GM18907 (cell line): ENCODE data around the gene ANO1.

Source experiments
- ATAC-seq: cut with Tn5 transposase; IDR thresholded peaks from one replicate; pipeline ENCODE4 v1.9.1; 2021; ENCODE audit warnings: mild to moderate bottlenecking, moderate library complexity; ENCODE audit not compliant: unreplicated experiment

The ANO1 gene

DNA sequence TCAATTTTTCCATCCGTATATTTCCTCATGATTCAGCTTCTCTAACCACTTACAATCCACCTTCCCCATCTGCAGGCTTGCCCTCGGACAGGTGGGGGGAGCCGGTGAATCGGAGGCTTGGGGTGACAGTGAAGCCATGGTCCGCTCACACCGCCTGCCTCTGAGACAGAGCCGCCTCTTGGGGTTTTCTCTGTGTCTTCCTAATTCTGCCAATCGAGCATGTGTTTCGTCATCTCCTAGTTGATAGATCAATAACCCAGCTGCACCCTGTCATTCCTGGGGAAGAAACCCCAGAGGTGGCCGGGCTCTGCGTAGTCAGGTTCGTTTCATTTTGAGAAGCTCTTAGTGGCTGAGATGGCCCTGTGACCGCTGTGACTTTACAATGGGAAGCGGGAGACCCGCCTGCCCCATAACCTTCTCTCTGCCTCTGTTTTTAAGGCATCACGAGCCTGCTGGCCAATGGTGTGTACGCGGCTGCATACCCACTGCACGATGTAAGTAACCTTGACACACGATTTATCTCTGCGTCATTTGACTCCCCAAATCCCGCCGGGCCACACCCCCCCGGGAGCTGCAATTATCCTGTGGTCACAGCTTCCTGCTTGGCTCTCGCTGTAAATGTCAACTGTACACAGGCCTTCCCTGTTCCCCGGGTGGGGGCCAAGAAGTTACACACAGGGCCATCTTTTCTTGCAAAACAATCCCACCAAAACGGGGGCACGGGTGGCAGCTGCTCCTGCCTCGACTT is 33.3 kb downstream of the ANO1 start:
- no peak for ATAC-seq

DNA sequence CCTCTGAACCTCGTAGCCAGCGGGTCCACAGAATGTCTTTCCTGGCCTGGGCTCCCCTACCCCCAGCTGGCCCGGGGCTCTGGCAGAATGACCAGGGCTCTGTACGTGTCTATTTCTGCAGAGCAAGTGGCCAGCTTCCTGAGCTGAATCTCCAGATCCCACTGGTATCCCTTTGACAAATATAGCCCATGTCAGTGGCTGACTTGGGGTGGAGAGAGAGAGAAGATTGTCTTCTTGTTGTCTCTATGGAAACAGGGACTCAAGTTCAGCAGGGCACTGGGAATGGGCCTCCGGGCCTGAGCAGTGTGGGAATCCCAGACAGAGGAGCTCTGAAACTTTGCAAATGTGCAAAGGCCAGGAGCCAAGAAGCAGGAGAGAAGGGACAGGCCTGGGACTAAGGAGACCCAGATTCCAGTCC is 33.9 kb downstream of the ANO1 start:
- ATAC-seq, result no peak

DNA sequence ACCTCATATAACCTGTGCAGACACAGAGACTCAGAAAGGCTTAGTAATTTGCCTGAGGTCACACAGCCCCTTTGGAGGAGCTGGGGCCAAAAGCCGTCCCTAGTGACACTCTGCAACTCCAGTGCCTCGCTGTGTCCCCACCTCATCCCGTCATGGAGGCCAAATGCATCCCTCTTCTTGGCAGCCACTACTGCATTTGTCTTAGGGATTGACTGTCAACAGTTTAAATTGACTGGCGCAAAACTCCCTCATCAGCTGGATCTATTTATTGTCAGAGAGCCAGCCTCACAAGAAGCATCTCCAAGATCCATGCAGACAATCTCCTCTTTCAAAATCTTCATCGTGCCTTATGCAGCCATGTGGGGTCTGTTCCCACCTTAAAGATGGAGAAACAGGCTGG is 35.7 kb downstream of the ANO1 start:
- ATAC-seq, result no peak

DNA sequence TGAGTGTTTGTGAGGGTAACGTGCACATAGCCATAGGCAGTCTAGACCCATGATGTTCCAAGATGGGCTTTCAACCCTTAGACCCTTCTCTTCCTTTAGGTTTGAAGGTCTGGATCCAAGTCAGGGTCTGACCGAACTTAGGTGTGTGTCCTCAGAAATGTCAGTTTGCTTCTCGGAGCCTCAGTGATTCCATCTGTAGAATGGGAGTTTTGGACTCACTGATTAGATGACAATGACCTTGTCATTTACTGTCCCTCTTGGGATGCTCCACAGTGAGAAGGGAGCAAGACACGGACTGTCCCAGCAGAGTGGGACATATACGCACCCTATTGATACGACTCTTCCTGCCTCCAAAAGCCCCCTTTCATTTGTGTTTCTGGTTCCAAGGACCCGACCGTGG is 37.7 kb downstream of the ANO1 start:
- ATAC-seq, result no peak

DNA sequence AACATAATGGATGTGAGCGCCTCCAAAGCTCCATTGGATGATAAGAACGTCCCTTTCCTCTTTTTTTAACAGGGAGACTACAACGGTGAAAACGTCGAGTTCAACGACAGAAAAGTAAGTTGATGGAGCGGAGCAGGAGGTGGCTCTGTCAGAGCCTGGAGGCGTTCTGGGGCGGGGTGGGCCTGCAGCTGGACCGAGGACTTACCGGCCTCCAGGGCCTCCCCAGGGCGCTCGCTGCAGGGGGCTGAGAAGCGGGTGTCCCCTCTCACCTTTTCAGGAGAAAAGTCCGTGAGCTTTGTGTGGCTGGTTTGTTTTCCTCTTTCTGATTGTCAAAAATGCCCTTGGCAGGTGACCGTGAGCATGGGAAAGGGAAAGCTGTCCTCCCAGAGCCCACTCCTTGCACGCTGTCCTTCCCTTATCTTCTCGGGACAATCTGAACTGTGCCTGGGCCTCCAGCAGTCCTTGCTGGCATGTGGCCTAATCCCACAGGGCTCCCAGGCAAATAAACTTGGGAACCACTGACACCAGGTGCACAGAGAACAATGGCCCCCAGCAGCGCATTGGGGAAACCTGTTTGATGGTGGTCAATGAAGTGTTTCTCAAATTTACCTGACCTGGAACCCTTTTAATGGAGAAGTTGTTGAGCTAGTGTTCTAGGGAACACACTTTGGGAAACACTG is 38.4 kb downstream of the ANO1 start:
- ATAC-seq, result no peak

DNA sequence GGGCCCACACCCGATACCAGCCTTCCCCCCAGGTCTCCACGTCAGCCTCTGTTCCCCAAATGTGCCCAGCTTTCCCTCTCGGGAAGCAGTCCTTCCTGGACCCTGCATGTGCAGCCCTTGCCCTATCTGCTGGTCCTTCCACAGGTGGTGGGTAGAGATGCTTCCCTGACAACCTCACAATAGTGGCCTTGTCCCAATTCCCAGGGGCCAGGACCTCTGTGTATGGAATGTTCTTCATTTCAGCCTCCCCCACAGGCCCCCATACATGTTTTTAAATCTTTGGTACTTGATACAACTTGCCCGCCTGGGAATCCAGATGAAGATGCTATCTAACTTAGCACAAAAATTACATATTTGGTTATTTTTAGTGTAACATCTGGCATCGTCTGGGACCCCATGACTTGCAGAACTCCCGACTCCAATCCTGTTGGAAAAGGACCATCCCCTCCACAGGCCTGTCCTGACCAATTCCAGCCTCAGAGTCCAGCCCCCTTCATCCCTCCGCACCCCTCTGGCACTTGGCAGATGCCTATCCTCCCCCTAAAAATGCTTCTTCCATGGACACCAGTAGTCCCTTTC is 39.5 kb downstream of the ANO1 start:
- no peak for ATAC-seq

DNA sequence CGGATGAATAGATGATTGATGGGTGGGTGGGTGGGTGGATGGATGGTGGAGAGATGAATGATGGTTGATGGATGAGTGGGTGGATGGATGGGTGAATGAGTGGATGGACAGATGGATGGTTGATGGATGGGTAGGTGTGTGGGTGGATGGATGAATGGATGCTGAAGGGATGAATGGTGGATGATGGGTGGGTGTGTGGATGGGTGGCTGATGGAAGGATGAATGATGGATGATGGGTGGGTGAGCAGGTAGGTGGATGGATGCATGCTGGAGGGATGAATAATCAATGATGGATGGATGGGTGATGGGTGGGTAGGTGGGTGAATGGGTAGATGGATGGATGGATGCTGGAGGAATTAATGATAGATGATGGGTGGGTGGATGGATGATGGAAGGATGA is 40.5 kb downstream of the ANO1 start:
- no peak for ATAC-seq

DNA sequence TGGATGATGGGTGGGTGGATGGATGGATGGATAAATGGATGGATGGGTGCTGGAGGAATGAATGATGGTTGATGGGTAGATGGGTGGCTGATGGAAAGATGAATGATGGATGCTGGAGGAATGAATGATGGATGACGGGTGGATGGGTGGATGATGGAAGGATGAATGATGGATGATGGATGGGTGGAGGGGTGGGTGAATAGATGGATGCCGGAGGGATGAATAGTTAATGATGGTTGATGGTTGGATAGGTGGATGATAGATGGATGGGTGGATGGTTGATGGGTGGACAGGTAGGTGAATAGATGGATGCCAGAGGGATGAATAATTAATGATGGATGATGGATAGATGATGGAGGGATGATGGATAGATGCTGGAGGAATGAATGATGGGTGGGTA is 41.4 kb downstream of the ANO1 start:
- ATAC-seq, result no peak

DNA sequence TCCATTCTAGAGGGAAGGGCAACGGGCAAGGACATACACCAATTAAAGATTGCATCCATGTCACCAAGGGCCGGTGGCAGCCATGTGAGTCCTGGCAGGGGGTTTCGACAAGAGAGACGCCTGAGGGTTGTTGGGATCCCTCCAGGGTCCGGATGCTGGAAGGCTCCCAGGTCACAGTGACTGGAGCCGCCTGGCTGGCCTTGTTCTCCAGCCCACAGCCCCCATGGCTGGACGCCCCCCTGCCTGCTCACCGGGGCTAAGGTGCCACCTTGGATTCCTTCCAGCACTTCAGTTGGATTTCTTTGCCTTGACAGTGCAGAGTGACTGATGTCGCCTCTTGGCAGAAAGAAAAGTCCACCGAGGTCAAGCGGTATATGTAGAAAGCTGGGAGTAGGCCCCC is 42.6 kb downstream of the ANO1 start:
- no peak for ATAC-seq

DNA sequence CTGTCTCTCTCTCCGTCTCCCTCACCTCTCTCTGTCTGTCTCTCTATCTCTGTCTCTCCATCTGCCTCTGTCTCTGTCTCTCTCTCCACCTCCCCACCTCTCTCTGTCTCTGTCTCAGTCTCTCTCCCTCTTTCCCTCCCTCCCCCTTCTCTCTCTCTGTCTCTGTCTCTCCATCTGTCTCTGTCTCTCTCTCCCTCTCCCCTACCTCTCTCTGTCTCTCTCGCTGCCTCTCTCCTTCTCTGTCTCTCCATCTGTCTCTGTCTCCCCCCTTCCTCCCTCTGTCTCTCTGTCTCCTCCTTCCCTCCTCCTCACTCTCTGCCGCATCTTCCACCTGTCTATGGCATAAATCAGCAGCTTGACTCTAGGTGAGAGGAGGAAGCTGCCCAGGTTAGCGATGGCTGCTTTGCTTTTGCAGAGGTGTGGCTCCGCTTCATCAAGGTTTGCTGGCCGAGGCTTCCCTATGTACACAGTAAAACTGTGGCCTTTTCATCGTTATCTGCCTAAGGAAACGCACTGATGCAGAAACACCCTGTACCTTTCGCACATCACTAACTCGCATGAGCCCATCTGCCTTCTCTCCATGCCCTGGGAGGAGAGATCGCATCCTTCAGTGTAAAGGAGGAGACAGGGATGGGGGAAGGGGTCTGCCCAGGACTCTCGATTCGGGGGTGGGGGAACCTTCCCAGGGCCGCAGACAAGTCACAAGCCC is 44.5 kb downstream of the ANO1 start:
- no peak for ATAC-seq

DNA sequence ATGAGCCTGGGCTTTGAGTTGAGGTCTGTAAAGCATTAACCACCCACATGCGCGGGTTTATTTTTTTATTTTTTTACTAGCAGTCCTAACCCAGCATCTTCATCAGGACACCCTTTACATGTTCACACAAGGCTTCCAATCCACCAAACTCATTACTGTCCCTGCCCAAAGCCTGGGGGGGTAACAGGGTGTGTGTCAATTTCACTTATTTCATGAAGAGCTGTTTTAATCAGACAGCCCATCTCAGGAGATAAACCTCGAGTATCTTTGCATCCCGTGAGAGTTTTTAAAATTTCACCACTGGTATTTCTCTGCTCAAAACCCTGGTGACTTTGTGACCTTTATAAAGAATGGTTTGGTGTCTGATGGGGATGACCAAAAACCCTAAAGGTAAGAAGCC is 45.6 kb downstream of the ANO1 start:
- ATAC-seq, result no peak

DNA sequence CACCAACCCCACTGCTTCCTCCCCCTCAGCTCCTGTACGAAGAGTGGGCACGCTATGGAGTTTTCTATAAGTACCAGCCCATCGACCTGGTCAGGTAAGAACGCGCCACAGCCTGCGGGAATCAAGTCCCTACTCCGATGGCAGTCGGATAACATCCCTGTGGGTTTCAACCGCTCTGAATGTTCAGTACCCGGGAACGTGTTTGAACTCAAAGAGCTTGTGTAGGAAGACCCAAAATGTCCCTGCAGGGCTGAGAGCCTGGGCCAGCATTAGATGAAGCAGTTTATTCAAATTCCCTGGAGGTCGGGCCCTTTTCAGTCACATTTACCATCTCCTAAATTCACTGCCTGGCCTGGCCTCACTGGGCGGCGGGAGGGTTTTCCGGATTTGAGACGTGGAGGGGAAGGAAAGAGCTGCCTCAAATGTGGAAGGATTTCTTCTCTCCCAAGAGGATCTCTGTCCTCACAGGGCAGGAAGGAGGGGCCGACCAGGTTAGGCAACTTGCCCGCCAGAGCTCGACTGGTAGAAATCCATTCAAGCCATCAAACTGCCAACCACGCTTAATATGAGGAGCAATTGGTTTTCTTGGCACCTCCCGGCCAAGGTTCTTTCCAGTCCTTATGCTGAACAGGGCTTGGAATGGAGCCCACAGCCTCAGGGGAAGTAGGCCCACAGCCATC is 46.3 kb downstream of the ANO1 start:
- no peak for ATAC-seq

DNA sequence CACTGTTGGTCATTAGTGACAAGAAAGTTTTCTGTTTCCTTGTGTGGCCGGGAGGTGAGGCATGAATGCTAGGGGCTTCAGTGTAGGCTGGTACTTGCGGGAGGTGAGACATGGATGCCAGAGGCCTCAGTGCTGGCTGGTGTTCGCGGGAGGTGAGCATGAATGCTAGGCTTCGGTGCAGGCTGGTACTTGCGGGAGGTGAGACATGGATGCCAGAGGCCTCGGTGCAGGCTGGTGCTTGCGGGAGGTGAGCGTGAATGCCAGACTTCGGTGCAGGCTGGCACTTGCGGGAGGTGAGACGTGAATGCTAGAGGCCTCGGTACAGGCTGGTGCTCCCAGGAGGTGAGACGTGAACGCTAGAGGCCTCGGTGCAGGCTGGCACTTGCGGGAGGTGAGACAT is 48.4 kb downstream of the ANO1 start:
- ATAC-seq, result no peak

DNA sequence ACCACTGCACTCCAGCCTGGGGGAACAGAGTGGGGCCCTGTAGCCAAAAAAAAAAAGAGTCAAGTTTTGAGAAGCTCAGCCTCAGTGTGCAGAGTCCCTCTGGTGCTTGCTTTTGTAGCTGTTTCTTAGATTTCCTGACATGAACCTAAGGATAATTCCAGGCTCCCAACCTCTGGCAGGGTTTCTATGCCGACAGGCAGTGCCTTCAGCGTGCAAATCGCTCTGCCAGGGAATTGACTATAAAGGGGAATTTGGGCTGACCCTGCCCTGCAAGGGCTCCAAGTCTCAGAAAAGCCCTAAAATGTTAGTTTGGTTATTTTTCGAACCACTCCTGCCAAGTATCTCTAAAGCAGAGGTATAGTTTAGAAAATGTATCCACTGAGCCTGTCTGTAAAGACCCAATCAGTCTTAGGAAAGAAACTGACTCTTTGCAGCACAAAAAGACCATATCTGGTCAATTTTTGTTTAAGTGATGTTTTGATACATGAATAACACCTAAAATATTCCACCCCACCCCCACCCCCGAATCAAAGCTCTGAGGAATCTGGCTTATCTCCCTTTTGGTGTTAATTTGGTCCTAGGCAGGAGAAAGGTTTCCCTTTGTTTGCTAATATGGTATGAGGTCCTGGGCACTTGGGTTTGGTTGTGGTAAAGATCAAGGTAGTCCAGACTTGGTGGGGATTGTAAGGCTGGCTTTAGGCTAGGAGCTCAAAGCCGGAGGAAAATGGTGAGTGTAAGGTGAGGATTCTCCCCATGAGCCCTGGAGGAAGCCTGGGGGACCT is 49.7 kb downstream of the ANO1 start:
- no peak for ATAC-seq

DNA sequence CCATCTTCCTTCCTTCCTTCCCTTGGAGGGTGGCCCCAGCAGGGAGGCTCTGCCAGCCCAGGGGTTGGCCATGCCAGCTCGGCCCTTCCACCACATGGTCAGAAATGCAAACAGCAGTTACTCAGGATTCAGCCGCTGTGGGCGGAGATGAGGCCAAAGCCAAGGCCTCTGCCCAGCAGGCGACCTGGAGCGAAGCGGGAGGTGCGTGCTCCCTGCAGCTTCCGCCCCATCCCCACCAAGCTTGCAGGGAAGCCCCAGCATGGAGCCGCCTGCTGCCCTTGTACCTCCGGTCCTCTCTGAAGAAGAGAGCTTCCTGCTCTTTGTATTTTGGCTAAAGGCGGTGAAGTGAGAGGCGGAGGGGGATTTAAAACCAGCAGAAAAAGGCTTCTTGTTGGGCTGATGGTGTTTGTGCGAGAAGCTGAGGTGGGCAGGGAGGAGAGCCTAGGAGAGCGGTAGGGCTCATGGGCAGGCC is 50.4 kb downstream of the ANO1 start:
- ATAC-seq, result no peak

DNA sequence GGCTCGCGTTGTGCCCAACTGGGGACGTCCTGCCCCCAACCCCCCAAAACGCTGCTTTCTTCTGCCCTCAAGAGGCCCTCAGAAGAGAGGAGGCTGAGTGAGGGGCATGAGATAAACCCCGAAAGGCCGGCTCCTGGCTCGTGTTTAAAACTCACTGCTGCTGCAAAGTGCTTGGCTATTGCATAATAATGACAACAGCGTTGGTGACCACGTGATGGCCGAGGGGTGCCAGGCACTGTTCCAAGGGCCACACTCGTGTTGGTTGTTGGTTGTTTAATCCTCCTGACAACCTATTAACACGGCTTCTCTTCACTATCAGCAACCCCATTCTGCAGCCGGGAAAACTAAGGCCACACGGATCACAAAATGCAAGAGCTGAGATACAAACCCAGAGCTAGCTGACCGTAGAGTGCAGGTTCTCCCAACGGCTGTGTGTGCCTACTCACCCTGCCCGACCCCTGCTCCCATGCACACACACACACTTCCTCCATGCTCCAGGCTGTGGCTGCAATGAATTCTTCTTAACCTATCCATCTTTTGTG is 51.0 kb downstream of the ANO1 start:
- ATAC-seq, result no peak

DNA sequence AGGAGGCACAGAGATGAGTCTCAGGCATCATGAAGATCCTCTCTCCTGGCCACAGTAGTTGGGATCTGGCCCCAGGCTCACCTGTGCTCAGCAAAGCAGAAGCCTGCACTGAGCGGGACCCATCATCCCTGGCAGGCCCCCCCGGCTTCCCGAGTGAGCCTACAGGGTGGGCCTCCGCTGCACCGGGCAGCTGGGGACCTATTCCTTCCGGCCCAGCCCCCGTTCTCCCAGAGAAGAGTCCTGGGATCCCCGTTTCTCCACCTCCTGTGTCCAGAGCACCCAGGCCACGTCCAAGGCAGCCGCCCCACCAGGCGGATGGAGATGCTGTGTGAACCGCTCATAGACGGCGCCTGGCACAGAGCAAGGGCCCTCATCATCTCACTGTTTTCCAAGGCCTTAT is 52.5 kb downstream of the ANO1 start:
- no peak for ATAC-seq

DNA sequence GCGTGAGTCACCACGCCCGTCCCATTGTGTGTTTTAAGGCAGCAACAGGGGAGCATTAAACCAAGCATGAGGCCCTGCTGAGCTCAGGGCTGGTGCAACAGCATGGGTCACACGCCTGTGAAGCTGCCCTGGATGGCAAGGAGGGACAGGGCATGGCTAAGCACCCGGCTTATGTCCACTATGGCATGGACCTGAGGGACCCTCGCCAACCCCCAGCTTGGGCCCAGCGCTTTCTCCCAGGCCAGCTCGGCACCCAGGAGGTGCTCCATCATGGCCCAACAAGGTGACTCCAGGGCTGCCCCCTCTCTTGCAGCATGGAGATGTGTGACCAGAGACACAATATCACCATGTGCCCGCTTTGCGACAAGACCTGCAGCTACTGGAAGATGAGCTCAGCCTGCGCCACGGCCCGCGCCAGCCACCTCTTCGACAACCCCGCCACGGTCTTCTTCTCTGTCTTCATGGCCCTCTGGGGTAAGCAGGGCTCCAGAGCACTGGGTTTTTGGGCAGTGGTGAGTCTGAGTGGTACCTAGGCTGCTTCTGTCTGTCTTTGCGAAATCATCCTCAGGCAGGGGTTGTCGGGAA is 53.6 kb downstream of the ANO1 start:
- ATAC-seq, result no peak

DNA sequence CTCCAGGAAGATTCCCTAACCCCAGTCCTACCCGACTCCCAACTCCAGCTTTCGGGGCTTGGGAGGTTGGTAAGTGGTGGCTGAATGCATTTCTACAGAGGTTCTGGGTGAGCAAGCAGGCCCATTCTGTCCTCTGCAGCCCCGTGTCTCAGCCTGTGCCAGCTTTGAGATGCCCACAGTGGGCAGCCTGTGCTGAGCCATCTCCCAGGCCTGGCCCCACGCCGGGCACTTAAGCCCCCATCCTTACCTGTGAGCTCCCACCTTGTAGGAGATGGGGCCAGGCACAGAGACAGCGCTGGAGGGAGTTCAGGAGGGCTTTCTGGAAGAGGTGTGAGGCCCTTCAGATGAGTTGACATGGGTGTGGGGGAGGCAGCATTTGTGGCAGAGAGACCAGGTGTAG is 54.5 kb downstream of the ANO1 start:
- no peak for ATAC-seq
